ENCODE results near the gene TMEM215. TPM values are rescaled to one million over a fixed set of nuclear protein-coding genes. Genes with fewer than 3 reads are reported as not detected.
"Not testable (repeated sequence)": the region's sequence is repeated elsewhere in the genome, so short reads cannot be mapped to it uniquely, and the experiment has no call there.

The TMEM215 gene
- total RNA-seq, 2 experiments from 2014 or later: not detected

DNA sequence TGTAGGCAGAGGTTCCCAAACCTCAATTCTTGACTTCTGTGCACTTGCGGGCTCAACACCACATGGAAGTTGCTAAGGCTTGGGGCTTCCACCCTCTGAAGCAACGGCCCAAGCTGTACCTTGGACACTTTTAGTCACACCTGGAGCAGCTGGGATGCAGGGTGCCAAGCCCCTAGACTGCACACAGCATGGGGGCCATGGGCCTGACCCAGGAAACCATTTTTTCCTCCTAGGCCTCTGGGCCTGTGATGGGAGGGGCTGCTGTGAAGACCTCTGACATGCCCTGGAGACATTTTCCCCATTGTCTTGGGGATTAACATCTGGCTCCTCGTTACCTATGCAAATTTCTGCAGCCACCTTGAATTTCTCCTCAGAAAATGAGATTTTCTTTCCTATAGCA, 12.7 kb downstream of the TMEM215 start:
- CTCF ChIA-PET; H3K4me3 Mint-ChIP-seq; H3K27me3 Mint-ChIP-seq; H3K4me1 Mint-ChIP-seq; H3K27ac Mint-ChIP-seq; H3K36me3 Mint-ChIP-seq (ENCODE audit: low read depth); DNase-seq; POLR2A ChIA-PET: not testable (repeated sequence)
- peaks cover 13% of the 10 kb centered on the region for H3K9me3 Mint-ChIP-seq

GRCh38 chr9:32801530-32801929, 18.2 kb downstream of the TMEM215 start:
- peaks cover 4% of the 10 kb centered on the region for H3K9me3 Mint-ChIP-seq
- no peaks in the 10 kb centered on the region for H3K4me1 Mint-ChIP-seq
- no peaks in the 10 kb centered on the region for H3K27me3 Mint-ChIP-seq
- no peaks in the 10 kb centered on the region for H3K36me3 Mint-ChIP-seq (ENCODE audit: low read depth)
- POLR2A ChIA-PET: no interaction called here
- CTCF ChIA-PET: interaction anchor here (0.9 kb wide), 1 partner anchor 20 kb away, joined by 3 read pairs; no protein-coding TSS in a partner anchor
- no peak overlapping the region for H3K4me3 Mint-ChIP-seq
- H3K27ac Mint-ChIP-seq: no peak overlapping the region
- no peak for DNase-seq

DNA sequence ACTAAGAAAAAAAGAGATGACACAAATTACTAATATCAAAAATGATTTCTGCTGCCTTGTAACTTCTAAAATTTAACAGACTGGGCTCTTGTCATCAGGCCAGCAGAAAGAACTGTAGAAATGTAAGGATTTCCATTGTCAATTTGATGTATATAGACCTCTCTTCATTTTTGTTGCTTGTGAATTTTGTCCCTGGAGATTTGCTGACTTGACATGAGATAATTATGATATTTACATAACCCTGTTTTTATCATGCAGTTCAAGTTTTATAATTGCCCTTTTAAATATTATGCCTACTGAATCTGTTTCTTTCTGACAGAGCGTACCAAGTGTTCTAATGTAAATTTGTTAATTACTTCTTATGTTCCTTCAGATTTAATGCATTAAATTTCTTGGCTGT, 23.9 kb downstream of the TMEM215 start:
- CTCF ChIA-PET: no interaction called here
- POLR2A ChIA-PET: no interaction called here
- DNase-seq: no peak
- Mint-ChIP-seq H3K4me3 (no peak overlapping the region), H3K36me3 (ENCODE audit: low read depth) (no peaks in the 10 kb centered on the region), H3K27ac (no peak overlapping the region), H3K27me3 (peaks cover 7% of the 10 kb centered on the region), H3K9me3 (peaks cover 2% of the 10 kb centered on the region), H3K4me1 (no peaks in the 10 kb centered on the region)

DNA sequence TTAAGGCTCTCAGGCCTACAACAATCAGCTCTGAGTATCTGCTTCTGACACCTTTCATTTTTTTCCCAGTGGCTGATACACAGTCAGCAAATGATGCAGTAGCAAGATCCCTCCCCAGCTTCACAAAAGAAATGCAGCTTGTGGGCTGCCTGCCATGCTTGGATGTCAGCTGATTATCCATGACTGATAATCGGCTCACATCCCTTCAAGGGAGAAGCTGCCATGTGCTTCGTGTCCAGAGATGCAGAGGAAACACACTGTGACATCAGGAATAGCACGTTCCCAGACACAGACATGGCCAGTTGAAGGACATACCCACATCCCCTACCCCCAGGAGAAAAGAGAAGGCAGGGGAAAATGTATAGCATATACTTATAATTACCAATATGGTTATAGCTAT, 27.9 kb downstream of the TMEM215 start:
- Mint-ChIP-seq H3K36me3 (ENCODE audit: low read depth) (no peaks in the 10 kb centered on the region), H3K27me3 (peaks cover 7% of the 10 kb centered on the region), H3K27ac (no peak overlapping the region), H3K4me3 (no peak overlapping the region), H3K4me1 (no peaks in the 10 kb centered on the region), H3K9me3 (peaks cover 2% of the 10 kb centered on the region)
- CTCF ChIA-PET: no interaction called here
- DNase-seq: no peak
- POLR2A ChIA-PET: no interaction called here

DNA sequence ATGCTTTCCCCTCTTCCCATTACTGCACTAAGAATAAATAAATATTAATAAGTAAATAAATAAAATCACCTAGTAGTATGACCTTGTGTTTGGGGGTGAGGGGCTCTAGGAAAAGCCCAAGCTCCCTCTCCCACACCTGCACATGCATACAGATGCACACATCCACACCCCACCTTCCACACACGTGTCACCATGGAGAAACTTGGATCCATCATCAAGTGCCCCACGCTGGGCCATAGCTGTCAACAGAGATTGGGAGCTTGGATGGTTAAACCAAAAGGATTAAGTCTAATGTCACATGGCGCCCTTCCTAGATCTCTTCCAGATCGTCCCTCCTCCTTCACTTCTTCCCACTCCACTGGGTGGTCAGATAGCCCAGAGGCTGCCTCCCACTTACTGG, 37.0 kb downstream of the TMEM215 start:
- H3K4me1 Mint-ChIP-seq: no peaks in the 10 kb centered on the region
- no peaks in the 10 kb centered on the region for H3K9me3 Mint-ChIP-seq
- no peak overlapping the region for H3K4me3 Mint-ChIP-seq
- CTCF ChIA-PET: interaction anchor here (1.6 to 1.7 kb wide), 2 partner anchors 31 to 35 kb away, joined by 3 read pairs; no protein-coding TSS in a partner anchor
- DNase-seq: no peak
- H3K27ac Mint-ChIP-seq: no peak overlapping the region
- no peaks in the 10 kb centered on the region for H3K36me3 Mint-ChIP-seq (ENCODE audit: low read depth)
- POLR2A ChIA-PET: no interaction called here
- H3K27me3 Mint-ChIP-seq: peaks cover 14% of the 10 kb centered on the region

DNA sequence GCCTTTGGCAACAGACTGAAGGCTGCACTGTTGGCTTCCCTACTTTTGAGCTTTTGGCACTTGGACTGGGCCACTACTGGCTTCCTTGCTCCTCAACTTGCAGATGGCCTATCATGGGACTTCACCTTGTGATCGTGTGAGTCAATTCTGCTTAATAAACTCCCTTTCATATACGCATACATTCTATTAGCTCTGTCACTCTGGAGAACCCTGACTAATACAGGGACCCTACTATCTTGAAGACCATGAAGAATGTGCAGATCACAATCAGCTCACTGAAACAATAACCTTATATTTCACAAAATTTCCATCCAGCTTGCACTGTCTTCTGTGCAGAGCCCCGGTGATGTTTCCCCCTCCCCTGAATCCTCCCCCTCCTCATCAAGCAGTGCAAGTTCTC, 39.8 kb downstream of the TMEM215 start:
- H3K4me3 Mint-ChIP-seq: no peak overlapping the region
- ChIA-PET CTCF (no interaction called here), POLR2A (no interaction called here)
- no peaks in the 10 kb centered on the region for H3K4me1 Mint-ChIP-seq
- no peak for DNase-seq
- H3K27ac Mint-ChIP-seq: no peak overlapping the region
- H3K9me3 Mint-ChIP-seq: no peaks in the 10 kb centered on the region
- H3K27me3 Mint-ChIP-seq: peaks cover 14% of the 10 kb centered on the region
- H3K36me3 Mint-ChIP-seq (ENCODE audit: low read depth): no peaks in the 10 kb centered on the region

- no peaks in the 10 kb centered on the region for H3K4me1 Mint-ChIP-seq
- no peaks in the 10 kb centered on the region for H3K36me3 Mint-ChIP-seq (ENCODE audit: low read depth)
- DNase-seq: no peak
- no peak overlapping the region for H3K27ac Mint-ChIP-seq
- ChIA-PET CTCF (no interaction called here), POLR2A (no interaction called here)
- H3K4me3 Mint-ChIP-seq: no peak overlapping the region
- no peaks in the 10 kb centered on the region for H3K9me3 Mint-ChIP-seq
- H3K27me3 Mint-ChIP-seq: peaks cover 11% of the 10 kb centered on the region
Measured at GRCh38 chr9:32823551-32823950, 40.2 kb downstream of the TMEM215 start.

DNA sequence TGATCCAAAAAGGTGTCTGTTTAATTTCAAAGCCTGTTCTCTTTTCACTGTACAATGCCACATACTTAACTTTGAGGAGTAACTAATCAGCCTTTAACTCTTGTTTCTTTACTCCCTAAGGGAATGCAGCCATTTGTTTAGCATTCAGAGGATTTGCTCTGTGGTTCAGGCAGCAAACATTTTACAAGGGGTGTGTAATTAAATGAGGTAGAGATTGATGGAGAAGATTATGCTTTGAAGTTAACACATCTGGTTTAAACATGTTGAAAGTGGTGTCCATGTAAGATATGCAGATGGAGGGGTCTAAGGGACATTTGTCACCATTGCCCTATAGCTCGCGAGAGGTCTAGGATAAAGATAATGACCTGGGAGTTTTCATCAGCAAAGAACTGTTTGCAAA, 41.9 kb downstream of the TMEM215 start:
- POLR2A ChIA-PET: no interaction called here
- DNase-seq: no peak
- H3K4me3 Mint-ChIP-seq: no peak overlapping the region
- CTCF ChIA-PET: no interaction called here
- no peaks in the 10 kb centered on the region for H3K9me3 Mint-ChIP-seq
- peaks cover 11% of the 10 kb centered on the region for H3K27me3 Mint-ChIP-seq
- no peaks in the 10 kb centered on the region for H3K4me1 Mint-ChIP-seq
- H3K27ac Mint-ChIP-seq: no peak overlapping the region
- H3K36me3 Mint-ChIP-seq (ENCODE audit: low read depth): no peaks in the 10 kb centered on the region

DNA sequence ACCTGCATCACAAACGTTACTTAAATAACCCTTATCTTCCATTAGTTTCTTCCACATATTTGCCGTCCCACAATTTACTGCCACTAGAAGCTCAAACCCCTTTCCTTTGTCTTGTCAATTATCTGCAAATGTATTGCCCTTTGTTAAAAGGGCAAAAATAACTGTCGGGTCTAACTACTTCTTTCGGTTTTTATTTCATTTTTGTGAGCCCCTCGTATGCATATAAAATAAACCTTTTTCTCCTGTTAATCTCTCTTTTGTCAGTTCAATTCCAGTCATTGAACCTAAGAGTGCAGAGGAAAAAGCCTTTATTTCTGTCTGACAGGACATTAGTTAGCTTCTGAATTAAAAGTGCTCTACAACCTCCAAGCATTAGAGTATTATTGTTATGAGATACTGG, 45.5 kb downstream of the TMEM215 start:
- CTCF ChIA-PET: no interaction called here

DNA sequence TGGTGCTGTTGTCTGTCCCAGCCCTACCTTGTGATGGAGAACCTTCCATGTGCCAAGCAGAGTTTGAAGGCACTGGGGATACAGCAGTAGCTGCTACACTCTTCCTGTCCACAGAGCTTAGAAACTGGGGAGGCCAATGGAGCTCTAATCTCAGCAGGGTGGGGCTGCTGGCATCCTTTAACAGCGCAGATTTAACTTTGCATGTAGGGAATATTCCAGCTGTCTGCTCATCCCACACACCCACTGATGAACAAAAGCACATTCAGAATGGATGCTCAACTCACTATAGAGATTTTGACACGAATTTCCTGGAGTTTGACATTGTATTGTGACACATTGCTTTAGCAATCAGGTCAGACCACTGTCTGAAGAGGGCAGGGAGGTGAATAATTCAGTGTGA, 49.0 kb downstream of the TMEM215 start:
- no peak for DNase-seq
- Mint-ChIP-seq H3K4me1 (no peaks in the 10 kb centered on the region), H3K36me3 (ENCODE audit: low read depth) (no peaks in the 10 kb centered on the region), H3K4me3 (no peak overlapping the region), H3K27me3 (peaks cover 5% of the 10 kb centered on the region), H3K9me3 (no peaks in the 10 kb centered on the region), H3K27ac (no peak overlapping the region)
- CTCF ChIA-PET: no interaction called here
- POLR2A ChIA-PET: no interaction called here

More for the DNA sequence above, 45.5 kb downstream of the TMEM215 start:
- POLR2A ChIA-PET: no interaction called here
- H3K9me3 Mint-ChIP-seq: no peaks in the 10 kb centered on the region
- H3K27ac Mint-ChIP-seq: no peak overlapping the region
- no peaks in the 10 kb centered on the region for H3K36me3 Mint-ChIP-seq (ENCODE audit: low read depth)
- peaks cover 7% of the 10 kb centered on the region for H3K27me3 Mint-ChIP-seq
- no peak overlapping the region for H3K4me3 Mint-ChIP-seq
- DNase-seq: no peak
- no peaks in the 10 kb centered on the region for H3K4me1 Mint-ChIP-seq

Other genes starting within 250 kb of the TMEM215 start
- gene SMIM27, start 231.2 kb upstream of the TMEM215 start, total RNA-seq: 10 to 100 TPM; 17.1 to 20.0 TPM
- gene TOPORS, start 231.0 kb upstream of the TMEM215 start, total RNA-seq: 10 to 100 TPM; 12.7 to 15.1 TPM
- gene NDUFB6, start 210.4 kb upstream of the TMEM215 start, total RNA-seq: 10 to 100 TPM; 35.5 to 44.9 TPM
- not detected for gene TAF1L, start 147.9 kb upstream of the TMEM215 start, total RNA-seq
- gene APTX, start 218.1 kb downstream of the TMEM215 start, total RNA-seq: 10 to 100 TPM; 29.9 to 31.2 TPM
- 100 to 1,000 TPM; 159 to 180 TPM for gene DNAJA1, start 241.7 kb downstream of the TMEM215 start, total RNA-seq

Measured in activated CD4-positive, alpha-beta T cell treated with anti-CD3 and anti-CD28 coated beads, Interleukin-2, amount 10 ng/mL, durations not matched to agents 7 days and 5 days (primary cell).